HUES48 (cell line): ENCODE measurements around the gene OSBPL1A.

Experiments used
- H3K27ac ChIP-seq: one replicate; pipeline ENCODE4 v1.7.0; 2013; ENCODE audit warnings: low read depth, low read length, inconsistent platforms
- H3K27me3 ChIP-seq: 2 replicates; pipeline ENCODE4 v1.6.1; 2013; ENCODE audit warnings: mild to moderate bottlenecking, low read length; ENCODE audit not compliant: control insufficient read depth, insufficient read depth
- H3K36me3 ChIP-seq: 2 replicates; pipeline ENCODE4 v1.6.1; 2013; ENCODE audit warnings: low read length; ENCODE audit not compliant: control insufficient read depth, insufficient read depth
- H3K4me1 ChIP-seq: 2 replicates; pipeline ENCODE4 v1.6.1; 2013; ENCODE audit warnings: mild to moderate bottlenecking, low read length; ENCODE audit not compliant: control insufficient read depth, insufficient read depth
- H3K4me3 ChIP-seq: 2 replicates; pipeline ENCODE4 v1.5.1; 2013; ENCODE audit warnings: mild to moderate bottlenecking, low read depth, low read length
- H3K9ac ChIP-seq: 2 replicates; pipeline ENCODE4 v1.6.1; 2013; ENCODE audit warnings: mild to moderate bottlenecking, low read depth, low read length, moderate library complexity
- H3K9me3 ChIP-seq: 2 replicates; pipeline ENCODE4 v1.6.1; 2013; ENCODE audit warnings: low read length; ENCODE audit not compliant: control insufficient read depth, insufficient read depth

OSBPL1A gene

GRCh38 chr18:24268784-24269550 lies 128.7 kb downstream of the OSBPL1A start:
- Histone ChIP-seq H3K27me3 (no peaks in the 10 kb centered on the region), H3K4me3 (0 out of 2 replicates have a peak overlapping the region, but pooled peaks have one; percentile 15), H3K9ac (no peak overlapping the region), H3K27ac (no peak overlapping the region), H3K36me3 (no peaks in the 10 kb centered on the region), H3K4me1 (peaks cover 58% of the 10 kb centered on the region), H3K9me3 (no peaks in the 10 kb centered on the region)

GRCh38 chr18:24267878-24268277 lies 129.7 kb downstream of the OSBPL1A start:
- Histone ChIP-seq H3K4me3 (no peak overlapping the region), H3K4me1 (peaks cover 58% of the 10 kb centered on the region), H3K9ac (no peak overlapping the region), H3K9me3 (no peaks in the 10 kb centered on the region), H3K27ac (no peak overlapping the region), H3K27me3 (no peaks in the 10 kb centered on the region), H3K36me3 (no peaks in the 10 kb centered on the region)

GRCh38 chr18:24266131-24266530 lies 131.5 kb downstream of the OSBPL1A start:
- no peaks in the 10 kb centered on the region for H3K27me3 ChIP-seq
- no peaks in the 10 kb centered on the region for H3K36me3 ChIP-seq
- H3K4me3 ChIP-seq, result peak overlapping the region; percentile 36
- H3K4me1 ChIP-seq, result peaks cover 61% of the 10 kb centered on the region
- peak overlapping the region; percentile 76 for H3K27ac ChIP-seq
- no peaks in the 10 kb centered on the region for H3K9me3 ChIP-seq
- no peak overlapping the region for H3K9ac ChIP-seq

GRCh38 chr18:24265502-24266064 lies 132.0 kb downstream of the OSBPL1A start:
- Histone ChIP-seq H3K27ac (peak overlapping the region; percentile 76), H3K9me3 (no peaks in the 10 kb centered on the region), H3K4me1 (peaks cover 61% of the 10 kb centered on the region), H3K27me3 (no peaks in the 10 kb centered on the region), H3K9ac (no peak overlapping the region), H3K4me3 (peak overlapping the region; percentile 36), H3K36me3 (no peaks in the 10 kb centered on the region)

GRCh38 chr18:24263050-24263449 lies 134.6 kb downstream of the OSBPL1A start:
- Histone ChIP-seq H3K9ac (no peak overlapping the region), H3K9me3 (no peaks in the 10 kb centered on the region), H3K4me3 (no peak overlapping the region), H3K27me3 (no peaks in the 10 kb centered on the region), H3K36me3 (no peaks in the 10 kb centered on the region), H3K27ac (no peak overlapping the region), H3K4me1 (peaks cover 41% of the 10 kb centered on the region)

- no peak overlapping the region for H3K9ac ChIP-seq
- H3K27ac ChIP-seq, result no peak overlapping the region
- H3K9me3 ChIP-seq, result no peaks in the 10 kb centered on the region
- H3K27me3 ChIP-seq, result no peaks in the 10 kb centered on the region
- no peak overlapping the region for H3K4me3 ChIP-seq
- no peaks in the 10 kb centered on the region for H3K36me3 ChIP-seq
- peaks cover 33% of the 10 kb centered on the region for H3K4me1 ChIP-seq
Measured at GRCh38 chr18:24262087-24262486, 135.5 kb downstream of the OSBPL1A start.

GRCh38 chr18:24259869-24260641 lies 137.6 kb downstream of the OSBPL1A start:
- Histone ChIP-seq H3K9me3 (no peaks in the 10 kb centered on the region), H3K36me3 (no peaks in the 10 kb centered on the region), H3K9ac (no peak overlapping the region), H3K4me3 (no peak overlapping the region), H3K4me1 (peaks cover 20% of the 10 kb centered on the region; the same call in 1 of the 2 replicates), H3K27ac (no peak overlapping the region), H3K27me3 (no peaks in the 10 kb centered on the region)

GRCh38 chr18:24254071-24254470 lies 143.6 kb downstream of the OSBPL1A start:
- Histone ChIP-seq H3K9me3 (no peaks in the 10 kb centered on the region), H3K27ac (peak overlapping the region; percentile 9), H3K36me3 (no peaks in the 10 kb centered on the region), H3K4me1 (peaks cover 36% of the 10 kb centered on the region), H3K27me3 (no peaks in the 10 kb centered on the region), H3K4me3 (no peak overlapping the region; the same call in 1 of the 2 replicates), H3K9ac (no peak overlapping the region)

- Histone ChIP-seq H3K4me3 (no peak overlapping the region), H3K9me3 (no peaks in the 10 kb centered on the region), H3K36me3 (no peaks in the 10 kb centered on the region; the same call in 1 of the 2 replicates), H3K9ac (no peak overlapping the region), H3K27me3 (no peaks in the 10 kb centered on the region), H3K27ac (no peak overlapping the region), H3K4me1 (peaks cover 29% of the 10 kb centered on the region)
Measured at GRCh38 chr18:24249716-24250115, 147.9 kb downstream of the OSBPL1A start.

GRCh38 chr18:24248359-24248758 lies 149.3 kb downstream of the OSBPL1A start:
- H3K27ac ChIP-seq, result no peak overlapping the region
- H3K4me1 ChIP-seq, result peaks cover 18% of the 10 kb centered on the region
- H3K9me3 ChIP-seq, result no peaks in the 10 kb centered on the region
- no peak overlapping the region for H3K9ac ChIP-seq
- H3K36me3 ChIP-seq, result no peaks in the 10 kb centered on the region; the same call in 1 of the 2 replicates
- no peaks in the 10 kb centered on the region for H3K27me3 ChIP-seq
- H3K4me3 ChIP-seq, result no peak overlapping the region

GRCh38 chr18:24246143-24246542 lies 151.5 kb downstream of the OSBPL1A start:
- Histone ChIP-seq H3K36me3 (no peaks in the 10 kb centered on the region; the same call in 1 of the 2 replicates), H3K4me1 (0 out of 2 replicates have a peak, but pooled peaks cover 3% of the 10 kb centered on the region), H3K9ac (no peak overlapping the region), H3K27me3 (no peaks in the 10 kb centered on the region), H3K9me3 (no peaks in the 10 kb centered on the region), H3K4me3 (no peak overlapping the region), H3K27ac (no peak overlapping the region)
